Uterus (tissue), 4 donors: ENCODE data around the gene NAXE. TPM values are rescaled to one million over a fixed set of nuclear protein-coding genes. Genes with fewer than 3 reads are reported as not detected.
A peak's percentile ranks its signal among the peaks of the same experiment; 100 is the strongest.

Source experiments
- DNase-seq, 2 donors: peaks; one replicate each; pipeline ENCODE4 v3.0.0-alpha.2; 2019 to 2020
- H3K27ac ChIP-seq, 2 donors: fragments of 200-600 bp; sonication (generic); 1 replicate in 1 of 2; 2 replicates in 1 of 2; pipeline ENCODE4 v1.5.1; 2016 to 2018
- H3K27me3 ChIP-seq, 2 donors: fragments of 200-600 bp; sonication (generic); one replicate each; pipeline ENCODE4 v1.5.1; 2018 to 2019; ENCODE audit warnings: control low read depth in 1 of 2
- H3K36me3 ChIP-seq, 2 donors: fragments of 200-600 bp; sonication (generic); one replicate each; pipeline ENCODE4 v1.5.1; 2019; ENCODE audit warnings: control low read depth in 1 of 2
- H3K4me1 ChIP-seq, 2 donors: fragments of 200-600 bp; sonication (generic); one replicate each; pipeline ENCODE4 v1.5.1; 2018 to 2019; ENCODE audit warnings: control low read depth in 1 of 2
- H3K4me3 ChIP-seq, 2 donors: fragments of 200-600 bp; sonication (generic); 1 replicate in 1 of 2; 2 replicates in 1 of 2; pipeline ENCODE4 v1.5.1; 2018 to 2019; ENCODE audit warnings: mild to moderate bottlenecking in 1 of 2
- H3K9me3 ChIP-seq, 2 donors: fragments of 200-600 bp; sonication (generic); one replicate each; pipeline ENCODE4 v1.5.1; 2019; ENCODE audit warnings: control low read depth in 1 of 2
- CTCF ChIP-seq, 4 experiments: fragments of 200-600 bp in 2 of 4; fragments of 450-650 bp in 2 of 4; sonication (generic) in 2 of 4; IDR thresholded peaks; one replicate each; pipeline ENCODE4 v1.5.1; 2016 to 2019; ENCODE audit warnings: antibody characterized with exemption in 4 of 4, mild to moderate bottlenecking in 2 of 4, moderate library complexity in 1 of 4
- POLR2A ChIP-seq, 2 donors: fragments of 450-650 bp; IDR thresholded peaks; one replicate each; pipeline ENCODE4 v1.6.1; 2016; ENCODE audit warnings: antibody characterized with exemption in 2 of 2, mild to moderate bottlenecking in 1 of 2, moderate library complexity in 1 of 2
- intact Hi-C: fragments of 100-400 bp; cut with DNase I; formaldehyde crosslinking; loops from one replicate; pipeline ENCODE4 v1.15.1; 2023; ENCODE audit warnings: low total_unique reads
- total RNA-seq, 4 donors: library from RNA; depleted of rRNA in 3 of 4; stranded (reverse); fragments of >200 nt in 3 of 4; gene quantifications; one replicate each; pipeline versions ENCODE4 v1.1.0 to v1.2.4, GENCODE V29; 2014 to 2023
- donor health status: DM: yes; HTN: yes; CAD: no.

The NAXE gene
- total RNA-seq: 10 to 100 TPM; 39.5 to 74.4 (median 52.2) TPM

- Histone ChIP-seq H3K27me3 (no peaks in the 10 kb centered on the region), H3K4me1 (no peaks in the 10 kb centered on the region), H3K27ac (peak within 1 kb of the TSS; percentile 87 to 93), H3K9me3 (no peaks in the 10 kb centered on the region), H3K4me3 (peak within 1 kb of the TSS; percentile 66 to 68), H3K36me3 (no peaks in the 10 kb centered on the region)
- intact Hi-C loops: no loop called here
- TF ChIP-seq CTCF (IDR thresholded peaks at IDR 0.05) (peak in 1 of 4 experiments; percentile 4), POLR2A (IDR thresholded peaks at IDR 0.05) (peak; percentile 68 to 69)
- peak; percentile 55 to 73 for DNase-seq
Measured at GRCh38 chr1:156591432-156592157, at the start of gene NAXE. Gene NAXE, plus strand, starts transcription at chr1:156591776. Its CDS starts 29 bp downstream, at chr1:156591805.

GRCh38 chr1:156543066-156543465, 48.5 kb upstream of the NAXE start:
- Histone ChIP-seq H3K9me3 (no peaks in the 10 kb centered on the region), H3K27me3 (no peaks in the 10 kb centered on the region), H3K4me1 (no peaks in the 10 kb centered on the region), H3K27ac (no peak overlapping the region), H3K36me3 (no peaks in the 10 kb centered on the region), H3K4me3 (no peak overlapping the region)
- intact Hi-C loops: no loop called here
- TF ChIP-seq CTCF (IDR thresholded peaks at IDR 0.05): no peak
- TF ChIP-seq POLR2A (IDR thresholded peaks at IDR 0.05): no peak
- DNase-seq: no peak

- Histone ChIP-seq H3K27me3 (no peaks in the 10 kb centered on the region), H3K4me3 (no peak overlapping the region), H3K36me3 (no peaks in the 10 kb centered on the region), H3K4me1 (no peaks in the 10 kb centered on the region), H3K27ac (no peak overlapping the region), H3K9me3 (no peaks in the 10 kb centered on the region)
- TF ChIP-seq CTCF (IDR thresholded peaks at IDR 0.05): no peak
- TF ChIP-seq POLR2A (IDR thresholded peaks at IDR 0.05): no peak
- intact Hi-C loops: no loop called here
- DNase-seq: no peak
Measured at GRCh38 chr1:156544592-156545102, 46.9 kb upstream of the NAXE start.

GRCh38 chr1:156546267-156546666, 45.3 kb upstream of the NAXE start:
- Histone ChIP-seq H3K4me3 (no peak overlapping the region), H3K4me1 (no peaks in the 10 kb centered on the region), H3K9me3 (no peaks in the 10 kb centered on the region), H3K27me3 (no peaks in the 10 kb centered on the region), H3K36me3 (no peaks in the 10 kb centered on the region), H3K27ac (no peak overlapping the region)
- intact Hi-C loops: no loop called here
- DNase-seq: no peak
- no peak for TF ChIP-seq CTCF (IDR thresholded peaks at IDR 0.05)
- no peak for TF ChIP-seq POLR2A (IDR thresholded peaks at IDR 0.05)

GRCh38 chr1:156547434-156547833, 44.1 kb upstream of the NAXE start:
- H3K27me3 ChIP-seq: no peaks in the 10 kb centered on the region
- no peak overlapping the region for H3K4me3 ChIP-seq
- no peak for DNase-seq
- intact Hi-C loops: no loop called here
- no peak overlapping the region for H3K27ac ChIP-seq
- no peaks in the 10 kb centered on the region for H3K36me3 ChIP-seq
- H3K4me1 ChIP-seq: no peaks in the 10 kb centered on the region
- no peak for TF ChIP-seq CTCF (IDR thresholded peaks at IDR 0.05)
- no peak for TF ChIP-seq POLR2A (IDR thresholded peaks at IDR 0.05)
- no peaks in the 10 kb centered on the region for H3K9me3 ChIP-seq
